ENCODE results near the gene NELFE. TPM values are rescaled to one million over a fixed set of nuclear protein-coding genes. Genes with fewer than 3 reads are reported as not detected.

The NELFE gene
- total and polyA plus RNA-seq, 2 of the 13 experiments (the other 11 are each of a cell fraction or from before 2014, with no cell fraction given): 51.3 to 69.8 TPM

DNA sequence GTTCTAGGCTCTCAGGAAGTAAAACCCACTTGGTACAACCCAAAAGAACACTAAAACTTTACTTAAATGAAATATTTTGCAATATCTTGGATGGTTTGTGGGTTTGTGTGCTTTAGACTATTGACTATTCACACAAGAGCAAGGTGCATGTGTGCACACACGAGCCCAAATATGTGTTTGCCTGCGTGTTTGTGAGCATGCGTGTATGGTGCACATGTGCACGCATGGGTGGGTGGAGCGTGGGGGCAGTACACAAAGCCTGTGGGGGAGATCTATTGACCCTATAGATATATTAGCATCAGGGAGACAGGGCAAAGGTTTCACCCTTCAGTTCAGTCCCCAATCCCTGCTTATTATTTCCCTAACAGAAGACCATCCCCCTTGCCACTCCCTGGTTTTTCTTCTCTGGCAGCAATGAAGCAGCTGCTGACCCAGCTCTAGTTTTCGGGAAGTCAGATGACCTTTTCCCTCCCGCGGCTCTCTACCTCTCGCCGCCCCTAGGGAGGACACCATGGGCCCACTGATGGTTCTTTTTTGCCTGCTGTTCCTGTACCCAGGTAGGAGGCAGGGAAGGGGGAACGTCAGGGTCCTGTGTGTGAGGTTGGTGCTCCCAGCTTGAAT lies 31.4 kb downstream of the NELFE start, which contains the start of gene C2 (continued):
- TF ChIP-seq ZNF784 (CRISPR knock-in tag; IDR thresholded peaks at IDR 0.05; ENCODE audit: borderline replicate concordance) (no peak; the same call in 1 of the 2 replicates), HNRNPH1 (optimal IDR thresholded peaks at IDR 0.05; ENCODE audit: low read depth, low read length) (peak; percentile 15), ZNF570 (CRISPR knock-in tag; IDR thresholded peaks at IDR 0.05; ENCODE audit: borderline replicate concordance) (no peak), POGZ (CRISPR knock-in tag; IDR thresholded peaks at IDR 0.05) (peak; percentile 63; the same call in 1 of the 2 replicates), CREB1 (IDR thresholded peaks at IDR 0.05) (peak; percentile 29; the same call in 1 of the 2 replicates), CREB1 (CRISPR knock-in tag; IDR thresholded peaks at IDR 0.05) (peak; percentile 75), KDM1A (CRISPR knock-in tag; IDR thresholded peaks at IDR 0.05) (peak; percentile 92), SP140L (CRISPR knock-in tag; IDR thresholded peaks at IDR 0.05; ENCODE audit: borderline replicate concordance) (no peak), NFIC (IDR thresholded peaks at IDR 0.05; ENCODE audit: low read length) (peak; percentile 86), ZBTB33 (CRISPR knock-in tag; IDR thresholded peaks at IDR 0.05) (peak; percentile 79), ETS1 (CRISPR knock-in tag; IDR thresholded peaks at IDR 0.05) (no peak), POLR2A (IDR thresholded peaks at IDR 0.05; ENCODE audit: insufficient read depth in 1 of 2, low read depth in 2 of 2, low read length in 2 of 2) (peak; percentile 63 to 69), HOXA9 (CRISPR knock-in tag; IDR thresholded peaks at IDR 0.05; ENCODE audit: borderline replicate concordance) (no peak), ZKSCAN1 (IDR thresholded peaks at IDR 0.05; ENCODE audit: low read length) (no peak), ZC3H4 (CRISPR knock-in tag; IDR thresholded peaks at IDR 0.05; ENCODE audit: borderline replicate concordance) (no peak), RBAK (CRISPR knock-in tag; IDR thresholded peaks at IDR 0.05) (no peak), MED1 (CRISPR knock-in tag; IDR thresholded peaks at IDR 0.05) (peak; percentile 96), SKI (IDR thresholded peaks at IDR 0.05; ENCODE audit: partially characterized antibody) (peak; percentile 72)
- TF ChIP-seq, protein P1, sequence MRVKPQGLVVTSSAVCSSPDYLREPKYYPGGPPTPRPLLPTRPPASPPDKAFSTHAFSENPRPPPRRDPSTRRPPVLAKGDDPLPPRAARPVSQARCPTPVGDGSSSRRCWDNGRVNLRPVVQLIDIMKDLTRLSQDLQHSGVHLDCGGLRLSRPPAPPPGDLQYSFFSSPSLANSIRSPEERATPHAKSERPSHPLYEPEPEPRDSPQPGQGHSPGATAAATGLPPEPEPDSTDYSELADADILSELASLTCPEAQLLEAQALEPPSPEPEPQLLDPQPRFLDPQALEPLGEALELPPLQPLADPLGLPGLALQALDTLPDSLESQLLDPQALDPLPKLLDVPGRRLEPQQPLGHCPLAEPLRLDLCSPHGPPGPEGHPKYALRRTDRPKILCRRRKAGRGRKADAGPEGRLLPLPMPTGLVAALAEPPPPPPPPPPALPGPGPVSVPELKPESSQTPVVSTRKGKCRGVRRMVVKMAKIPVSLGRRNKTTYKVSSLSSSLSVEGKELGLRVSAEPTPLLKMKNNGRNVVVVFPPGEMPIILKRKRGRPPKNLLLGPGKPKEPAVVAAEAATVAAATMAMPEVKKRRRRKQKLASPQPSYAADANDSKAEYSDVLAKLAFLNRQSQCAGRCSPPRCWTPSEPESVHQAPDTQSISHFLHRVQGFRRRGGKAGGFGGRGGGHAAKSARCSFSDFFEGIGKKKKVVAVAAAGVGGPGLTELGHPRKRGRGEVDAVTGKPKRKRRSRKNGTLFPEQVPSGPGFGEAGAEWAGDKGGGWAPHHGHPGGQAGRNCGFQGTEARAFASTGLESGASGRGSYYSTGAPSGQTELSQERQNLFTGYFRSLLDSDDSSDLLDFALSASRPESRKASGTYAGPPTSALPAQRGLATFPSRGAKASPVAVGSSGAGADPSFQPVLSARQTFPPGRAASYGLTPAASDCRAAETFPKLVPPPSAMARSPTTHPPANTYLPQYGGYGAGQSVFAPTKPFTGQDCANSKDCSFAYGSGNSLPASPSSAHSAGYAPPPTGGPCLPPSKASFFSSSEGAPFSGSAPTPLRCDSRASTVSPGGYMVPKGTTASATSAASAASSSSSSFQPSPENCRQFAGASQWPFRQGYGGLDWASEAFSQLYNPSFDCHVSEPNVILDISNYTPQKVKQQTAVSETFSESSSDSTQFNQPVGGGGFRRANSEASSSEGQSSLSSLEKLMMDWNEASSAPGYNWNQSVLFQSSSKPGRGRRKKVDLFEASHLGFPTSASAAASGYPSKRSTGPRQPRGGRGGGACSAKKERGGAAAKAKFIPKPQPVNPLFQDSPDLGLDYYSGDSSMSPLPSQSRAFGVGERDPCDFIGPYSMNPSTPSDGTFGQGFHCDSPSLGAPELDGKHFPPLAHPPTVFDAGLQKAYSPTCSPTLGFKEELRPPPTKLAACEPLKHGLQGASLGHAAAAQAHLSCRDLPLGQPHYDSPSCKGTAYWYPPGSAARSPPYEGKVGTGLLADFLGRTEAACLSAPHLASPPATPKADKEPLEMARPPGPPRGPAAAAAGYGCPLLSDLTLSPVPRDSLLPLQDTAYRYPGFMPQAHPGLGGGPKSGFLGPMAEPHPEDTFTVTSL (CRISPR knock-in tag; IDR thresholded peaks at IDR 0.05; ENCODE audit: borderline replicate concordance): peak; percentile 44; the same call in 1 of the 2 replicates
